ENCODE measurements around the gene CEP170B.

The CEP170B gene

GRCh38 chr14:104865081-104865630 is at the start of gene CEP170B:
CEP170B (plus strand) TSS chr14:104865268; CDS start chr14:104868451, 3,183 bp downstream.
- no peak for TF ChIP-seq CTCF (IDR thresholded peaks at IDR 0.05; ENCODE audit: low read length)
- TF ChIP-seq EZH2 (IDR thresholded peaks at IDR 0.05; ENCODE audit: borderline replicate concordance, low read length), result no peak
- H3K9ac ChIP-seq (ENCODE audit: low read length), result peak within 1 kb of the TSS; percentile 26; the same call in 1 of the 2 replicates
- H3K4me1 ChIP-seq (ENCODE audit: insufficient read depth, low read length, severe bottlenecking), result peaks cover 4% of the 10 kb centered on the region
- H4K20me1 ChIP-seq (ENCODE audit: insufficient read depth, low read length), result no peaks in the 10 kb centered on the region
- H3K79me2 ChIP-seq (ENCODE audit: insufficient read depth, low read length), result no peaks in the 10 kb centered on the region
- H3K9me3 ChIP-seq (ENCODE audit: low read length), result no peaks in the 10 kb centered on the region
- H3F3A ChIP-seq (ENCODE audit: insufficient read depth, low read length), result no peaks in the 10 kb centered on the region
- H3K36me3 ChIP-seq (ENCODE audit: insufficient read depth, low read length), result no peaks in the 10 kb centered on the region
- H3K4me3 ChIP-seq (ENCODE audit: low read depth, low read length, poor library complexity, severe bottlenecking), result peak within 1 kb of the TSS; percentile 58
- H3K9me2 ChIP-seq (ENCODE audit: low read depth, low read length), result no peaks in the 10 kb centered on the region
- H3K4me2 ChIP-seq (ENCODE audit: low read length), result peak within 1 kb of the TSS; percentile 77
- H3K27me3 ChIP-seq (ENCODE audit: insufficient read depth, low read length), result peaks cover 34% of the 10 kb centered on the region
- H2AFZ ChIP-seq (ENCODE audit: low read length), result no peak within 1 kb of the TSS
- no peak within 1 kb of the TSS for H3K27ac ChIP-seq (ENCODE audit: low read depth, low read length, poor library complexity, severe bottlenecking)

- Histone ChIP-seq H3K4me3 (ENCODE audit: low read depth, low read length, poor library complexity, severe bottlenecking) (peak overlapping the region; percentile 89), H3K4me2 (ENCODE audit: low read length) (peak overlapping the region; percentile 92), H3K9ac (ENCODE audit: low read length) (peak overlapping the region; percentile 86), H3K9me3 (ENCODE audit: low read length) (0 out of 2 replicates have a peak, but pooled peaks cover 2% of the 10 kb centered on the region), H3K9me2 (ENCODE audit: low read depth, low read length) (no peaks in the 10 kb centered on the region), H3K4me1 (ENCODE audit: insufficient read depth, low read length, severe bottlenecking) (peaks cover 21% of the 10 kb centered on the region), H4K20me1 (ENCODE audit: insufficient read depth, low read length) (no peaks in the 10 kb centered on the region), H3K27me3 (ENCODE audit: insufficient read depth, low read length) (peaks cover 4% of the 10 kb centered on the region; the same call in 1 of the 2 replicates), H3K79me2 (ENCODE audit: insufficient read depth, low read length) (no peaks in the 10 kb centered on the region), H3K27ac (ENCODE audit: low read depth, low read length, poor library complexity, severe bottlenecking) (no peak overlapping the region), H2AFZ (ENCODE audit: low read length) (no peak overlapping the region), H3F3A (ENCODE audit: insufficient read depth, low read length) (no peaks in the 10 kb centered on the region), H3K36me3 (ENCODE audit: insufficient read depth, low read length) (peaks cover 16% of the 10 kb centered on the region; the same call in 1 of the 2 replicates)
- no peak for TF ChIP-seq CTCF (IDR thresholded peaks at IDR 0.05; ENCODE audit: low read length)
- no peak for TF ChIP-seq EZH2 (IDR thresholded peaks at IDR 0.05; ENCODE audit: borderline replicate concordance, low read length)
Measured at GRCh38 chr14:104816616-104816884, 48.5 kb upstream of the CEP170B start.

- H3K27ac ChIP-seq (ENCODE audit: low read depth, low read length, poor library complexity, severe bottlenecking), result no peak overlapping the region
- no peaks in the 10 kb centered on the region for H3K79me2 ChIP-seq (ENCODE audit: insufficient read depth, low read length)
- H3K9me2 ChIP-seq (ENCODE audit: low read depth, low read length), result no peaks in the 10 kb centered on the region
- no peak for TF ChIP-seq EZH2 (IDR thresholded peaks at IDR 0.05; ENCODE audit: borderline replicate concordance, low read length)
- TF ChIP-seq CTCF (IDR thresholded peaks at IDR 0.05; ENCODE audit: low read length), result no peak
- no peak overlapping the region for H3K4me3 ChIP-seq (ENCODE audit: low read depth, low read length, poor library complexity, severe bottlenecking)
- peaks cover 16% of the 10 kb centered on the region; the same call in 1 of the 2 replicates for H3K36me3 ChIP-seq (ENCODE audit: insufficient read depth, low read length)
- H3K9ac ChIP-seq (ENCODE audit: low read length), result no peak overlapping the region
- no peaks in the 10 kb centered on the region for H3F3A ChIP-seq (ENCODE audit: insufficient read depth, low read length)
- peaks cover 21% of the 10 kb centered on the region for H3K4me1 ChIP-seq (ENCODE audit: insufficient read depth, low read length, severe bottlenecking)
- 0 out of 2 replicates have a peak, but pooled peaks cover 2% of the 10 kb centered on the region for H3K9me3 ChIP-seq (ENCODE audit: low read length)
- no peak overlapping the region for H3K4me2 ChIP-seq (ENCODE audit: low read length)
- no peak overlapping the region for H2AFZ ChIP-seq (ENCODE audit: low read length)
- H3K27me3 ChIP-seq (ENCODE audit: insufficient read depth, low read length), result peaks cover 4% of the 10 kb centered on the region; the same call in 1 of the 2 replicates
- H4K20me1 ChIP-seq (ENCODE audit: insufficient read depth, low read length), result no peaks in the 10 kb centered on the region
Measured at GRCh38 chr14:104817930-104818713, 46.9 kb upstream of the CEP170B start.
